DND-41 (cell line): Measurements from ENCODE around the gene NTM.

Source experiments
- EZH2 ChIP-seq: IDR thresholded peaks from 3 replicates; pipeline ENCODE4 v1.6.1; 2012; ENCODE audit warnings: borderline replicate concordance, low read depth, mild to moderate bottlenecking, moderate library complexity, low read length, inconsistent platforms; ENCODE audit not compliant: severe bottlenecking
- TF ChIP-seq, protein P1 (sequence below): IDR thresholded peaks from 2 replicates; pipeline ENCODE4 v1.5.1; 2012; ENCODE audit warnings: borderline replicate concordance, low read length, moderate library complexity, mild to moderate bottlenecking; ENCODE audit not compliant: poor library complexity, severe bottlenecking; ENCODE audit errors: extremely low read depth

DNA sequence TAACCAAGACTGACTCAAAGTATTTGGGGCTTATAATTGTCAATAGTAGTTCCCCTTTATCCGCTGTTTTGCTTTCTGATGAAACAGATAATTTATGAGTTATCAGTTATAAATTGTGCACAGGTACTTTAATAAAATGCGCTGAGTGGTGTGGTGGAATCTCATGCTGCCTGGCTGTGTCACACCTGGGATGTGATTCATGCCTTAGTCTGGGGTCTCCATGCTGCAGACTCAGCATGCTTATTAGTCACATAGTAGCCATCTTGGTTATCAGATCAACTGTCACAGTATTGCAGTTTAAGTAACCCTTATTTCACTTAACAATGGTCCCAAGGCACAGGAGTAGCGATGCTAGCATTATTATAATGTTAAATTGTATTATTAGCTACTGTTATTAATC is 995.2 kb downstream of the NTM start:
- TF ChIP-seq, protein P1, sequence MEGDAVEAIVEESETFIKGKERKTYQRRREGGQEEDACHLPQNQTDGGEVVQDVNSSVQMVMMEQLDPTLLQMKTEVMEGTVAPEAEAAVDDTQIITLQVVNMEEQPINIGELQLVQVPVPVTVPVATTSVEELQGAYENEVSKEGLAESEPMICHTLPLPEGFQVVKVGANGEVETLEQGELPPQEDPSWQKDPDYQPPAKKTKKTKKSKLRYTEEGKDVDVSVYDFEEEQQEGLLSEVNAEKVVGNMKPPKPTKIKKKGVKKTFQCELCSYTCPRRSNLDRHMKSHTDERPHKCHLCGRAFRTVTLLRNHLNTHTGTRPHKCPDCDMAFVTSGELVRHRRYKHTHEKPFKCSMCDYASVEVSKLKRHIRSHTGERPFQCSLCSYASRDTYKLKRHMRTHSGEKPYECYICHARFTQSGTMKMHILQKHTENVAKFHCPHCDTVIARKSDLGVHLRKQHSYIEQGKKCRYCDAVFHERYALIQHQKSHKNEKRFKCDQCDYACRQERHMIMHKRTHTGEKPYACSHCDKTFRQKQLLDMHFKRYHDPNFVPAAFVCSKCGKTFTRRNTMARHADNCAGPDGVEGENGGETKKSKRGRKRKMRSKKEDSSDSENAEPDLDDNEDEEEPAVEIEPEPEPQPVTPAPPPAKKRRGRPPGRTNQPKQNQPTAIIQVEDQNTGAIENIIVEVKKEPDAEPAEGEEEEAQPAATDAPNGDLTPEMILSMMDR = no peak
- no peak for TF ChIP-seq EZH2
